Measurements from ENCODE around the gene FGFR3.
A peak's percentile ranks its signal among the peaks of the same experiment; 100 is the strongest.

FGFR3 gene

DNA sequence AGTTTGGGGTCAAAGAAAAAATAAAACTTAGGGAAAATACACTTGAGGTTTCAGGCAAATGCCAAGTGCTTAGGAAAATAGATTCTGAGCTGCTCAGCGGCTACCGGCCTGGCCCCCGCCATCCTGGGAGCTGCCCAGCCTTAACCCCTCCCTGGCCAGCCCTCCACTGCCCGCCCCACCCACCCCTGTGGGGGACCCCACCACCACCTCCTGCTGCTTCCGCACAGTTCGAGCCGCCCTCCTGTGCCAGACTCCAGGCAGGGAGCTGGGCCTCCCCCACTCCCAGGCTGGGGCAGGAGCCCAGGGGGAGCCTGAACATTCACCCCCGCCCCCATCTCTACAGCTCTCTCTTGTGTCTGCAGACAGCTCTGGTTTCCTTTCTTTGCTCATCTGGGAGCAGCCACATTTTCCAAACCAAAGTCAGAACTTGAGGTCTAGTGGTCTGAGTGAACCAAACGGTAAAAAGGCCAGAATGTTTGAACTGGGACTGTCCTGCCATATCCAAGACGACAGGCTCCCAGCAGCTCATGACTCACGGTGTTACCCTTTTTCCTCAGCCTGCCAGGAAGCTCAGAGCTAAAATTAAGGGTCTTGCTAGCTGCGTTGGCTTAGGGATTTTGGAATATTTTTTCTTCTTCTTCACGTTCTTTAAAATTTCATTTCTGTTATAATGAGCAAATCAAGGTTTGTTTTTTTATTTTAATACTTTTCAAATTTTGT lies 4.7 kb upstream of the FGFR3 start:
- DNase-seq (ENCODE audit: low spot score) = no peak

DNA sequence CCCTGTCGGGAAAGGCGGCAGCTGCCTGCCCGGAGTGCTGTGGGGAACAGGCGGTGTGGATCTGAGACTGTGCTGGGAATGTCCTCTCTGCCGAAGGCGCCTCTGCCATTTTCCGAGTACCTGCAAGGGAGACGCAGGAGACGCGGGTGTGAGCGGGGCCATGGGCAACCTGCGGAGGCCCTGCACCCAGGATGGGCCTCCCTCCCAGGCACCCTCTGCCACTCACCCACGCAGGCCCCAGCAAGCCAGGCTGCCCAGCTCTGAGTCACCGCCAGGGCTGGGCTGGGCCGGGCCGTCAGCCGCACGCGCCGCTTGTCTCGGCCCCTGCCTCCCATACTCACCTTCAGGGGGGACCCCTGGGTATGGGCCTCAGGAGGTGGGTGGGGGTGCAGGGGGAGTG lies 3.5 kb upstream of the FGFR3 start:
- no peak for DNase-seq (ENCODE audit: low spot score)

DNA sequence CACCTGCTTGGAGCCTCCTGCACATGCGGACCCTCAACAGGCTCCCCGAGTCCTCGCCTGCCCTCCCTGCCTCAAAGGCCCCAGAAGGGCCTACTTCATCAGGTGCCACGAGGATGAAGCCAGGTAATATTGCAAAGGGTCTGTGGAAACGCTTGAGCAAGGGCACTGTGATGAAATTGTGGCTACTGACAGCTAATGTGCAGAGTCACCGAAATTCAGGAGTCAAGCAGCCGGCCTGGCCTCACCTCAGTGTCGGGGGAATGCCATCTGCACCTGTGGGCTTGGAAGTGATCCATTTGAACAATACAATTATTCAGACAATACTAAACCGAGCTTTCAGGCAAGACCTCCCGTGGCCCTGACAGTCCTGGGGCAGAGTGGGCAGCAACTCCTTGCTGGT lies 3.1 kb upstream of the FGFR3 start:
- DNase-seq (ENCODE audit: low spot score) = no peak

DNA sequence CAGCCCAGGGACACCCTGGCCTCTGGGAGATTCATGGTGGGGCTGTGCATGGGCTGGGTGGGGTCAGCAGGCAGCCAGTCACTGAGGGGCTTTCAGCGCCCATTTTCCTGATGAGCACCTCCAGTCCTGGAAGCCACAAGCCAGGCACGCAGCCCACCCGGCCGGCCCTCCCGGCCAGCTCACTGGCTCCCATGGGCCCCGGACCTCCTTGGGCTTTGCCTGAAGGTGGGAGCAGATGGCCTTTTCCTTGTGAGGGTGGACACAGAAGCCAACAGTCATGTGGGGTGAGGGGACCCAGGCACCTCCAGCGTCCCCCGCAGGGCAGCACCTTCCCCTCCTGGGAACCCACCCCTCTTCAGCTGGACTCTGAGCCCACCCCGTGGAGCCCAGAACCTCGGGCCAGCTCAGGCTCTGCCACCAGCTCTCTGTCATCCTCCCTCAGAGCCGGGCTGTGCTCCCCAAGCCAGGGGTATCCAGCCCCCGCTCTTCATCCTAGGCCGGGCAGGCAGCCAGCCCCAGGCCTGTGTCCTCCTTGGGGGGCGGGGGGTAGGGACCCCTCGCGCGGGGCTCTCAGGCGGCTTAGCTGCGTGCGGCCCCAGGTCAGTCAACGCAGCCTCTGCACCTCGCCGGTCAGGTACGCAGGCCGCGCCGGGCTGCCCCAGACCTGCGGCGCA lies 798 bp upstream of the FGFR3 start:
- no peak for DNase-seq (ENCODE audit: low spot score)

DNA sequence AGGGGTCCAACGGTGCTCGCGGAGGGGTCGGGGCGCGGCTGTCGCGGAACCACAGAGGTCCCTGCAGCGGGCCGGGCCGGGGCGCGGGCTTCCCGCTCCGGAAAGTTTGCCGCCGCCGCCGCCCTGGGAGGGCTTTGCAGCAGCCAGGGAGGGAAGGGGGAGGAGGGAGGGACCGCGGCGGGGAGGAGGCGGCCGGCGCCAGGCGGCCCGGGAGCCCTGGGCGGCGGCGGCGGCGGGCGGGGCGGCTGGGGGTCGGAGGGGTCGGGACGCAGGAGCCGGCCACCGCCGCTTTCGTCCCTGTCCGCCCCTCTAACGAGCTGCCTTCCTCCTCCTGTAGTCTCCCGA lies 375 bp downstream of the FGFR3 start:
- peak; percentile 76 for DNase-seq (ENCODE audit: low spot score)

DNA sequence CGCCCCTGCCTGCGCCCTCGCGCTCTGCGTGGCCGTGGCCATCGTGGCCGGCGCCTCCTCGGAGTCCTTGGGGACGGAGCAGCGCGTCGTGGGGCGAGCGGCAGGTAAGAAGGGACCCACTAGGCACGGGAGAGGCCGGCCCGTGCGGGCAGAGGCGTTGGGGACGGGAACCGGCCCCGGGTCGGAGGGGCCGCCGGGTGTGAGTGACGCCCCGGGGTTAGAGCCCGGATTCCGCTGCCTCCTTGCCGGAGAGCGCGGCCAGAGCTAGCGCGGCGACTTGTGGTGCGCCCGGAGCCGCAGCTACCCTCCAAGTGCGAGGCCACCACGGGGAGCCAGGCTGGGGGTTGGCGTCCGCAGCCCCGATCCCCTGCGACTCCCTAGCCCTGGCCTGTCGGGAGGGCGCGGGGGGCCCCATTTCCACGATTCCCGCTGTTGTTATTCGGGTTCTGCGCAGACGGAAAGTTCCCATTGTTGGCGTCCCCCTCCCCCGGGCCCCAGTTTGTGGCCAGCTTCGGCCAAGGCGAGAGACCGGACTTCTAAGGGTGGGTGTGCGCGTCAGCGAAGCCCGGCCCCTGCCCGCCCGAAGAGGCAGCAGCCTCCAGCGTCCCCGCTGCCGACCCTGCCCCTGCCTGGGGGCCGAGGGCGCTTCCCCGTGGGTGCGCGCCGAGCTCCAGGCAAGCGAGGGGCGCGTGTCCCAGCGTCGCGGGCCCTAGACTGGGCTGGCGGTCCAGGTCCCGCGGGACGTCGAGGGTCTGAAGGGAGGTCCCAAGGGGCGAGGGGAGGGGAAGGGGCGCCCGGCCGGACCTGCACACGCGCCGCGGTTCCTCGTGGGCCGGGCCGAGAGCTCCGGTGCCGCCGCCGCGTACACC lies 1.1 kb downstream of the FGFR3 start:
- peak; percentile 54 for DNase-seq (ENCODE audit: low spot score)

DNA sequence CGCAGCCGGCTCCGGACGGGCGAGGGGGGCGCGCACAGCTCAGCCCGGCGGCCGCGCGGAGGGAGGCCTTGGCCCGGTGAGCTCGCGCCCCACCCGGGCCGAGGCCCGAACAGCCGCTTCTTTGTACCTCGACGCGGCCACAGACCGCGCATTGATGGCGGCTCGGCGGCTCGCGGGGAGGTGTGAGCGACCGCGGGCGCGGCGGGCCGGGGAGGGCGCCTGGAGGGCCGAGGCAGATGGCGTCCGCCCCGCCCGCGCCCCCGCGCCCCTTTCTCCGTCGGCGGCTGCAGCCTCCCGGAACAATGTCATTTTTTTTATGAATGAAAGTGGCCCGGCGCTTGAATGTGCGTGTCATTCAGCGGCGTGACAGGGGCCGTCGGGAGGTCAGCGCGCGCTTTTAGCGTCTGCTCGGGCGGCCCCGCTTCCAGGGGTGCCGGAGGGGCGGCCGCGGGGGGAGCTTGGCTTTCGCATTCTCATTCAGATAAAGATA lies 1.8 kb downstream of the FGFR3 start:
- peak; percentile 50 for DNase-seq (ENCODE audit: low spot score)

DNA sequence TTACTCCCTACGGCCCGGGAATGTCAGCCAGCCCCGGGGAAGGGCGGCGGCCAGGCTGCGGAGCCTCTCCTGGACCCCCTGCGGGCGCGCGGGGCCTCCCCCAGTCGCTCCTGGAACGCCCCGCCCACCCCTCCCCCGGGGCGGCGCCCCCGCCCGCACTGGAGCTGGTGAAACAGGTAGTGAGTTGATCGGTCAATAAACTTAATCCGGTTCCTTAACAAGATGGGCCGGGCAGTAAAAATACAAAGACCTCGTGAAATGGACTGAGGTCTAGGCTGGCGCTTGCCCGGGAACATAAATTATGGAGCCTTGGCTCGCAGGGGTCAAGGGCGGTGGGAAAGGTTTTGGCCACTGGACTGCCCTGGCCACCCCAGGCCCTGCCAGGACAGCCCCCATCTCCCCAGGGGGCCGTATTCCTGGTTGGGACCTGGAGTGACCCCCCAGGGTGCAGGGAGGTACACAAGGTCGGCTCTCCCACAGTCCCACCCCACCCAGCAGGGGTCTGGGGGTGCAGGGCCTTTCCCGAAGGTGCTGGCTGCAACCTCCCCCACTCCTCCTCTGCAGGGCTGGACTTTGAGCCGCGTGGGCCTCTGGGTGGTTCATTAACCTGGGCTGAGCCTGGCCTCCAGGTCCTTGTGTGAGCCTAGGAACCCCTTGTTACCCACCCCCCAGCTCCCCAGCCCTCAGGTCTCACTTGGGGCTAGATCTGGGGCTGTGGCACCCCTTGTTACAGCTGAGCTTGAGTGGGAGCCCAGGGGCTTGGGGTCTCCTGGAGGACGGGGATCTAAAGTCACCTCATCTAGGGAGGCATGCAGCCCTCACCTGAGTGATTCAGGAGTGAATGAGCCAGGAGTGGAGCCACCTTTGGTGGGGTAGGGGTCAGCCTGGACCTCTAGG lies 2.5 kb downstream of the FGFR3 start:
- peak; percentile 78 for DNase-seq (ENCODE audit: low spot score)

DNA sequence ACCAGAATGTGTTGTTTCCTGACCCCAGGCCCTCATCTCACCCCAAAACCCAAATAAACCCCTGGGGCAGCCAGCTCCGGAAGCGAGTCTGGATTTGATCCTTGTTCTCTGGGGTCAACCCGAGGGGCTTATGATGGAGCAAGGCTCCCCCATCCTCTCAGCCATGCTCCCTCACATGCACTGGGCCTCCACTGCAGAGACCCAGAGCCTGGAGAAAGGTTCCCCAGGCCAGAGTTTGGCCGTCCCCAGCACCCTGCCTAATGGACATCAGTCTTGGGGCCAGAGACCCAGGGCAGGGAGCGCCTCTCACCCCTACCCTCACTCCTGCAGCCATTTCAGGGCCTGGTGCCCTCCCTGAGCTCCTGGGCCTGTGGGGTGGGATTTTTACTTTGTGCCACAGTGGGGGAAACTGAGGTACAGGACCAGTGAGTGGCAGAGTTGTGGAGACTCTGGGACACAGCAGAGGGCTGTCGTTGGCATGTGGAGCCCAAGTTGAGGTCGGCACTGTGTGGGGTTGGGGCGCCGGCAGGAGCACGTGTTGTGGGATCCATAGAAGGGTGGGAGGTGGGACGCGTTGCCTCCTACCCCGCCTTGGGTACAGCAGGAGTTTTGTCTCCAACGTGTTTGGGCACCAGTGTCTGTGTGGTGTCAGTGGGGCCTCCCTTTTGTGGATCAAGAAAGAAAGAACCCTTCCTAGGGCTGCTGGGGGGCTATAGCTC lies 3.6 kb downstream of the FGFR3 start:
- no peak for DNase-seq (ENCODE audit: low spot score)

DNA sequence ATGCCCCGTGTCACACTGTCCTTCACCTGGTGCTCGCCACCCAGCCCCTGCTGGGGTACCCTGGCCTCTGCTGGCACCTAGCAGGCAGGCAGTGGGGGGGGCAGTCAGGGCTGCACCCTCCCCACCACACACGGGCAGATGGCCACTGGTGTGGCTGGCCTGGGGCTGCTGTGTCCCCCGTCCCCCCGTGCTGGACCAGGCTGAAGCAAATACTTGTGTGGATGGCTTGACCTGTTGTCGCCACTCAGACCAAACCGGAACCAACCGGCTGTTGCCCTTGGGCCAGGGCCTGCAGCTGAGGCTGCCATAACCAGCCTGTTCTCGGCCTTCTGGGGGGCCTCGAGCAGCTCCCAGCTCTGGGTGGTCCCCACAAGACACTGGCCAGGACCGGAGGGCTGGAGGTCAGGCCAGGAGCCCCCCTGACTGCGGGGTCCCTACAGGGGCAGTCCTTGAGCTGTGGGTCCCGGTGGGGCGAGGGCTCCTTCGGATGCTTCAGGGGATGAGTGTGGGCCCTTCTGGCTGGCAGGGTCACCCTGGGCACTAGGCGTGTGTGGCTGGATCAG lies 4.3 kb downstream of the FGFR3 start:
- no peak for DNase-seq (ENCODE audit: low spot score)

DNA sequence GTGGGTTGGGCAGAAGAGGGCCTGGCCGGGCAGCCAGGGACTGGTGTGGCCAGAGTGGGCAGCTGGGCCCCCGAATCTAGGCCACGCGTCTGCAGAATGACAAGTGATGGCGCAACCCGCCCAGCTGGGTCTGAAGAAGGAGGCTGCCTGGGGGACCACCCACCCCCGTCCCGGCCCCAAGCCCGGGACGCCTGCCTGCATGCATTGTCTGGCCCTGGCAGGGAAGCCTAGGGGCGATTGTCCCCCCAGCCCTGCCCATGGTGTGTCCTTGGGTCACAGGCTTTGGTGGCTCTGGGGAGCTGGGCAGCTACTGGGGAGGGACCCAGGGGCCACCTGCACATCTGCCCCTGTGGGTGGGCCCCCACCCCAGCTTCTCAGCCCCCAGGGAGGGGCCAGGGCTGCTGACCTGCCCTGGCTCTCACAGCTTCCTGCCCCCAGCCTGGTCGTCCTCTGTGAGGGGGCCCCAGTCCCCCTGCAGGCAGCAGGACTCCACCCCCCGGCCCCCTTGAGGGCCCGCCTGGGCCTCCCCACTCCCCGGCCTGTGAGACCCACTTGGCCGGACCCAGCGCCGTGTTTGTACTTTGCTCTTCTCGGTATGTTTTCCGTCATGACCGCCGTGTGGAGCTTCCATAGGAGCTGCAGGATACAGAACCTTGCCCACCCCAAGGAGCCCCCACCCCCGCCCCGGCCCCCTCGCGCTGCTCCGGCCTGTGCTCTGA lies 4.9 kb downstream of the FGFR3 start:
- no peak for DNase-seq (ENCODE audit: low spot score)

DNA sequence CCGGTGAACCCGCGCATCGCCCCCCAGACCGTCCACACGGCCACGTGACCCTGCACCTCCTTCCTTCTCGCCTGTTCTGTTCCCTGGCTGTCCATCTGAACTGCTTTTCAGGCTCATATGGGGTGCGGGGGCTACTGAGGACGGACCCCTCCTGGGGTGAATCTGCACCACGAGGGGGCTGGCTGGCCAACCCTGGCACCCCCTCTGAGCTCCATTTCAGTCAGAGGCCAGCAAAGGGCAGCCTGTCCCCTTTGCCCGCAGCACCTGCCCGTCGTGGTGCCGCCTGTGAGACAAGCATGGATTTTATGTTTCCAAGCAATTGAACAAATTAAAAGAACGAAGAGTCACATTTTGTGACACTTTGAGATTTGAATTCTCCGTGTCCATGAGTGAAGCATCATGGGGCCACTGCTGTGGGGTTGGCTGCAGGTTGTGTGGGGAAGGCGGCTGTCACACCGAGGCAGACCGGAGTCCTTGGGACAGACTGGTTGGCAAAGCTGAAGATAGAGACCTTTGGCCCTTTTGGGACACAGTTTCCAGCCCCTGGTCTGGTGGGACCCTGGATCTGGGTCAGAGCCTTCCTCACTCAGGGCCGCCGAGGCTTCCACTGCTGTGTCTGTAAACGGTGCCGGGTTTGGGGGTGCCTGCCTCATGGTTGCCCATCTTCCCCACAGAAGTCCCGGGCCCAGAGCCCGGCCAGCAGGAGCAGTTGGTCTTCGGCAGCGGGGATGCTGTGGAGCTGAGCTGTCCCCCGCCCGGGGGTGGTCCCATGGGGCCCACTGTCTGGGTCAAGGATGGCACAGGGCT lies 5.7 kb downstream of the FGFR3 start:
- DNase-seq (ENCODE audit: low spot score) = no peak

DNA sequence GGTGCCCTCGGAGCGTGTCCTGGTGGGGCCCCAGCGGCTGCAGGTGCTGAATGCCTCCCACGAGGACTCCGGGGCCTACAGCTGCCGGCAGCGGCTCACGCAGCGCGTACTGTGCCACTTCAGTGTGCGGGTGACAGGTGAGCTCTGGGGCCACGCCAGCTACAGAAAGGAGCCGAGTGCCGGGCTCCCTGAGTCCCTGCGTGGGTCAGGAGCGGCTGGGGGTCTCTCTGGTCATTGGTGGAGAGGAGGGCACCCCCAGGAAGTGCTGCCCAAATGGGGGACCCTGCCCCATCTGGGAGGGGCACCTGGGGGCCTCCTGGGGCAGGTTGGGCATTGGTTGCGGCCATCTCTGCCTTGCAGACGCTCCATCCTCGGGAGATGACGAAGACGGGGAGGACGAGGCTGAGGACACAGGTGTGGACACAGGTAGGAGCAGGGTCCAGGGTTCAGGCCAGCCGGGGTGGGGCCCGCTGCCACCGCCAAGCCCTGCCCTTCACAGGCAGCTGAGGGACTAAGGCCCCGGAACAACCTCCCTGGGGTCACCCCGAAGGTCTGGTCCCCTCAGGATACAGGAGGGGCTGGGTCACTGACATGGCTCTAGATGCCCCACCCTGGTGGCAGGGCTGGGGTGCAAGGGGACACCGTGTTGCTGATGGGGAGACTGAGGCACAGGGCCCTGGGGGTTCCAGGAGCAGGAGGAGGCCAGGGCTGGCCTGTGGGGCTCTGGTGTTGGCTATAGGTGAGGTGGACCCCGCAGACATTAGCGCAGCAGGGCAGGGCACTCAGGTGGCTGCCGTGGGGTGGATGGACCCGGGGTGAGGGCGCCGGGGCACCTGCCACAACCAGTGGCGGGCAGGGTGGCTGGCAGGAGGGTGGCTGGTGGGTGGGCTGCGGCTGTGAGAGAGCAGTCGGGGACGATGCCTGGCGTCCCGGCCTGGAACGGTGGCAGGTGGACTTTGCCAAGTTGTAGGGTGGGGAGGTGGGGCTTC lies 6.6 kb downstream of the FGFR3 start:
- no peak for DNase-seq (ENCODE audit: low spot score)

DNA sequence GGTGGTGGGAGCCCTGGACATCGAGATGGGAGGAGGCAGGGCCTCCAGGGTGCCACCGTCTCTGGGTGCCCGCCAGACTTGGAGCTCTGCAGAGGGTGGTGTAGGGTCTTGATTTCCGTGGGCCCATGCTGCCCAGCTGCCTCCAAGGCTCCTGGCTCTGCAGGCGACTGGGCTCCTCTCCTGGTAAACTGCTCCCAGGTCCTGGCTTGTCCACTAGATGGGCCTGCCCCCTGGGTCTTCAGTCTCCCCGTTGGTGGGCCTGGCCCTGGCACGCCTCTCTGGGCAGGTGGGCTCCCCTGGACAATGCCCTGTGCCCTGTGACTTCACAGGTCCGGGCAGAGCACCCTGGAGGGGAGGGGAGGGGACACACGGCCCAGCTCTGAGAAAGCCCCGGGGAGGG lies 7.7 kb downstream of the FGFR3 start:
- no peak for DNase-seq (ENCODE audit: low spot score)

DNA sequence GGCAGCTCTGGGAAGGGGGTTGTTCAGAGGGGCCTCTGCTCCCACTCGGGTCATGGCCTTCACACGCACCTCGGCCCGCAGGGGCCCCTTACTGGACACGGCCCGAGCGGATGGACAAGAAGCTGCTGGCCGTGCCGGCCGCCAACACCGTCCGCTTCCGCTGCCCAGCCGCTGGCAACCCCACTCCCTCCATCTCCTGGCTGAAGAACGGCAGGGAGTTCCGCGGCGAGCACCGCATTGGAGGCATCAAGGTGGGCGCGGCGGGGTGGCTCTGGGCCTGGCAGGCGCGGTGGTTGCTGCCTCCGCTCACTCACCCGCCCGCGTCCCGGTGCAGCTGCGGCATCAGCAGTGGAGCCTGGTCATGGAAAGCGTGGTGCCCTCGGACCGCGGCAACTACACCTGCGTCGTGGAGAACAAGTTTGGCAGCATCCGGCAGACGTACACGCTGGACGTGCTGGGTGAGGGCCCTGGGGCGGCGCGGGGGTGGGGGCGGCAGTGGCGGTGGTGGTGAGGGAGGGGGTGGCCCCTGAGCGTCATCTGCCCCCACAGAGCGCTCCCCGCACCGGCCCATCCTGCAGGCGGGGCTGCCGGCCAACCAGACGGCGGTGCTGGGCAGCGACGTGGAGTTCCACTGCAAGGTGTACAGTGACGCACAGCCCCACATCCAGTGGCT lies 8.3 kb downstream of the FGFR3 start:
- DNase-seq (ENCODE audit: low spot score) = no peak

DNA sequence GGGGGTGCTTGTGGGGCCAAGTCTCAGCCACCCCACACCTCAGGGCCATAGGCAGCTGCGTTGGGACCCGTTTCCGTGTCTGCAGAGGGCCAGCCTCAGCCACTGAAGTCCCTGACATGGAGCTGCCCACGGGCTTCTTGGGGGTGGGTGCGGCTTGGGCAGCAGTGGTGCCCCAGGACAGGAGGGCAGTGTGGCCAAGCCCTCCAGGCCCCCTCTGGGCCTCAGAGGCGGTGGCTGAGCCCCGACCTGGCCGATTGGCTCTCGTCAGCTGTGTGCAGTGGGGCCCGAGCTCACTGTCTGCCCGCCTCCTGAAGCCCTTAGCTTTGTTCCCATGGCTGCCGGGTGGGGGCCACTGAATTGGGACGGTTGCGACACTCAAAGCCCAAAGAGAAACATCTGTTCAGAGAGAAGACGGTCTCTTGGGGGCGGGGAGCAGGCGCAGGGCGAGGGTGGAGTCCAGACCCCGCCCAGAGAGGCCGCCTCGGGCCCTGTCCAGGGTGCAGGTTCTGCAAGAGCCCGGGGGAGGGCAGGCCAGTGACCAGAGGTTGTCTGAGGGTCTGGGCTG lies 9.1 kb downstream of the FGFR3 start:
- DNase-seq (ENCODE audit: low spot score) = peak; percentile 45

Data from iPS-NIHi11 (cell line).